ENCODE data around the gene TM2D1.
A peak's percentile ranks its signal among the peaks of the same experiment; 100 is the strongest.

TM2D1 gene

DNA sequence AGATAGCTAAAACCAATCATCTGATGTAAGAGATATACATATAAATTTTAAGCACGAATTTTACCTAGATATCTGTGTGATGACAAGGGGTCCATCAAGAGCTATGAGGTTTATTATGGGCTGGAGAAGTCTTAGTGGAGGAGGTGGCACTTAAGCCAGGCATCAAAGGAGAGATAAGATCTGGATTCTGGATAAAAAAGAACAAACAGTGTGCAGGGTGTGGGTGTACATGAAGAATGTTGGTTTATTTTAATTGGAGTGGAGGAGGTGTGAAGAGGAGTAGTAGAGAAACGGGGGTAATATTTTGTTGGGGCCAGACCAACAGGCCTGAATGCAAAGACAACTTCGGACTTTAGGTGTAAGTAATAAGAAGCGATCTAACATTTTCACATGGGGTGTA is 80.6 kb downstream of the TM2D1 start:
- DNase-seq (ENCODE audit: low read depth) = no peak

DNA sequence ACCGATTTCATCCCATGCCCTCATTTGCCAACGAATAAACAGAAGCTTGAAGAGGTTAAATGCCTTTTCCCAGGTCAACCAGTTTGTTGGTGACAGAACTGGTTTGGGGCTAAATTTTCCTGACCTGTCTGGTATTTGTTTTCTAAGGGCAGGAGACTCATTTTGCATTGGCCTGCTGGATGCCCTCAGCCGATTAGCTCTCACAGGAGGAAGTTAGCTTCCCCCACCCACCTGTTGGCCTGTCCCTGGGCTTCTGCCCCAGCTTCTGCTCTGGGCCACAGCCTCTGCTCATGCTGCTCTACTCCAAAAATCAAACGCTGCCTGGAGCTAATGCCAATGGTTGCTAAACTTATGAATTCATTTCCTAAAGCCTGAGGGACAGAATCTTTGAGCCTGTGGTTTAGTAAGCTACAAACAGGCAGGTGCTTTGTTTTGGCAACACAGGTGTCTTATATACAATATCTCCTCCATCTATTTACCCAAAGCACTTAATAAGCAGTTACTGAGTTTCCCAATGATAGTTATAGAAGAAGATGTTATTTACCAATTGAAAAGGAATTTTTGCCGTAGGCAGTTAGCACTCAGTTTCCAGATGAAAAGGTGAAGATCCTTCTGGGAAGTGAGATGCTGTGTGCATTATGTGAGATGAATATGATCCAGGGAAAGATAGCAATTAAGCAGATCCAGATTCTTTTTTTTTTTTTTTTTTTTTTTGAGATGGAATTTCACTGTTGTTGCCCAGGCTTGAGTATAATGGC is 82.3 kb downstream of the TM2D1 start:
- no peak for DNase-seq (ENCODE audit: low read depth)

DNA sequence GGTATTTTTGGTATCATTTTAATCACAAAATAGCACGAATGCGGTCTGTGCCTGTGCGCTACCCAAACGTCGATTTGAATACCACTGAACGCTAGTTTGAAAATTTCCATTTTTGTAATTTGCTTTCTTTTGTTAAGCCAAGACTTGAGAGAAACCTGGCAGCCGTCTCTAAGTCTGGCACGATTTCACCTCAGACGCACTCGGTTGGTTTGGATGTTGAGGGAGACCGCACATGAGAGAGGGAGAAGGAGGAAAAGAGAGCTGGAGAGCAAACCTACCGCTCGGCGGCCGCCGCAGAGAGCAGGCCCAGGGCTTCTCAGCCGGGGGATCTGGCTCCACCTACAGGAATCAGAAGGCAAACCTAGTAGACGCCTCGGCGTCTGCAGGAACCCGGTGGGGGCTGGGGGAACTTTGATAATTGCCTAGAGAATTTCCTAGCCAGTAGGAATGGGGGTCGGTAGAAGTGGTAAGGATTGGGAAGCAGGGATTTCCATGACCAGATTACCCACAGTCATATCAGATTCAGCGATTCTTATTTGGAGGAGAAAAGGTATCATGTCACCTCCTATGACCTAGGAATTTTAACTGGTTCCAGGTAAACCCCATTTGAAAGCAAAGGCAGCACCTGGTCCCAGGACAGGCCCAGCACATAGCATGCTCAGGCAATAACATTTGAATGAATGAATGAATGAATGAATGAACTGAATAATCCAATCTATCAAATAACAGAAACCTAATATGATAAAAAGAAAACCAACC is 83.2 kb downstream of the TM2D1 start:
- DNase-seq (ENCODE audit: low read depth) = peak; percentile 39

DNA sequence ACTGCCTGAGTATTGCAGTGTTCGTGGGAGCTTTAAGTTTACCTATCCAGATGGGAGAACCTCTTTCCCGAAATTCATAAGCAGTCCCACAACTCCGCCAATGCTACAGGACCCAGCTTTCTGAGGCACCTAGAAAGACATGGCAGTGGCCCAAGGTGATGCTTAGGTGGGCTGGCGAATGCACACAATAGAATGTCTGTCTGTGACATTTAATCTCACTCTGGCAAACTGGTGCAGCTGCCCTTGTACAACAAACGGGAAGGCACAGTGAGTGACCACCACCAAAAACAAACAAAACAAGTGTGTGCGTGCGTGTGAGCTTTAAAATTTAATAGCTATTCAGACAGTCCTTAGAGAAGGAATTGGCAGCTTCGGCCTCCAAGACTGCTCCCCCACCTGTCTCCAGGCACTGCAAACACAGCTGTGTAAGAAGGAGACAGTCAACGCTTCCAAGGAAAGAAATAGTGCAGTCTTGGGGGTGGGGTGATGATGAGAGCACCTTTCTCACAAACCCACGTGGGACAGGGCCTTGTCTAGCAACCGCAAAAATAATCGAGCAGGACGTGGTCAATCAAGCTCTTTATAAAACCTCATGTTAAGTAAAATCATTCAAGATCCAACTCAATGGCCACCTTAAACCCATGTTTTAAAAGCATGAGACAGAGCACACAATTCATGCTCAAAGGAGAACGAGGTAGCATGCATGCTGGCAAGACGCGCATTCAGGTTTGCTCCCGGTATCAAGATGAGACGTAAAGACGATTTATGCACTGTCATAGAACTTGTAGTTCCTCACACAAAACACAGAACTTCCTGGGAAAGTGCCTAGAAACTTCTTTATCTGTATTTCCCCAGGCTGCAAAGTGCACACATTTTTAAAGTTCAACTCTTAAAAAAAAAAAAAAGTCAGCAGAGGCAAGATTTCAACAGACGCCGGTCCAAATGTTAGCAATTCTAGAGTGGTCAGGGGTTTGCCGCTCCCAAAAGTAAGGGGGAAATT is 84.1 kb downstream of the TM2D1 start:
- DNase-seq (ENCODE audit: low read depth) = no peak

DNA sequence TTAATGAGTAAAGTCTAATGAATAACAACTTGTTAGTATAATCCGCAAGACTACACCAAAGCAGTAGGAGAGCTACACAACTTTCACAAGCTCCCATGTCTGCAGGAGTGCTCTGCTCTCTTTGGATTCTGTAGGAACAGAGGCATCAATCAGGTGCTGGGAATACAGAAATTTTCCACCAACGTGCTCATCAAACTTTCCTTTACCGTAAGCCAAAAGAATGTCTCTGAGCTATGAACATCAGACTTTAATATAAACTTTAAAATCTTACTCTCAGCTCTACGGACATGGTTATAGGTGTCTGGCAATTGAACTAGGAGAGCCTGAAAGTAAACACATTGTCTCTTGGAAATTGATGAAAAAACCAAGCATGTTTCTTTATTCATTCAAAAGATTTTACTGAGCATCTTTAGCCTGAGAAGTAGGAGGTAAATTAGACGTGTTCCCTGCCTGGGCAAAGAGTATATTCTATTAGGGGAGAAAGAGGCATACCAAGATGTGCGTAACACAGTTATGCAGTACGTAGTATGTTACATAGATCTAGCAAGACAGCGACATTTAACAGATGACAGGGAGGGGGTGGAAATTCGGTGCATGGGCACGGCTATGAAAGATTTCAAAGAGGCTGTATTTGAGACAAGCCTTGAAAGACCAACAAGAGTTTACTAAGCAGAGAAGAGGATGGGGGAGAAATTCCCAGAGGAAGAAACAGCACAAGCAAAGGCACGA is 85.2 kb downstream of the TM2D1 start:
- DNase-seq (ENCODE audit: low read depth) = no peak

DNA sequence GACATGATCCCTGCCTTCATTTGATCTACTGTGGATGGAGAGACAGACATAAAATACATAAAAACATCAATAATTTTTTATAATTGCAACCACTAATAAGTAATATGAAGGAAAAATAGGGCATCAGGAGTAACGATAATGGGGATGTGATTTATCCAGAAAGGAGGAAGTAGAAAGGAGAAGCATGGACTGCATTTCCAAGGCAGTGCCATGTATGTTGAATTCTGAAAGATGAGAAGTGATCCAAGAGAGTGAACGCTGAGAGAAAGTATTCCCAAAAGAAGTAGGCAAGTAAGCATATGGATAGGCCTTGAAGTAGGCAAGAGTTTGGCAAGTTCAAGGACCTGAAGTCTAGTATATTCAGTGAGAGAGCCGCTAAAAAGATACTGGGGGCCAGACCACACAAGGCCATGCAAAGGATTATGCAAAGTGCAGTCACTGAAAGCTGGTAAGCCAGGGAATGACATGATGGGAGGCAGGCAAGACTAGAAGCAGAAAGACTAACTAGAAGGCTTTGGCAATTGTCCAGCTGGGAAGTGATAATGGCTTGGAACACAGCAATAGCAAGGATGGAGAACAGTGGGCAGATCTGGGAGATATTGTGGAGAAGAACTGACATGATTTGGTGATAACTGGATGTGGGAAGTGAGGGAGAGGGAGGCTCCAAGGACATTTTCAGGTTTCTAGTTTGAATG is 85.9 kb downstream of the TM2D1 start:
- no peak for DNase-seq (ENCODE audit: low read depth)

DNA sequence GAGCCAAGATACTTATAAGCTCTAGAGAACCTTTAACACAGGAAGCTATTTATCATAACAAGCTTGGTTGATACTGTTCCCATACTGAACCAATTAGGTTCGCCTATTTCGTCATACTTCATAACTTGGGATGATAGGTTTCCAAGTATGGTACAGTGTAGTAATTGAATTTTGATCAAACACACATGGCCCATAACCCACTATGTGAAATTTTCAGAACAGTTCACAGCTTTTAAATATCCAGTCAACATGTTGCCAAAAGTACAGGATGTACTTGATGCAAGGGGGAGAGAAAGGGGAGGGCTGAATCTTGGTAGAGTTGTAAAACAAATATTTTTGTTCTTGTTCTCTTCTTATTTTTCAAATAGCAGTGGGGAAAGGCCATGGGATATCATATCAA is 86.6 kb downstream of the TM2D1 start:
- no peak for DNase-seq (ENCODE audit: low read depth)

DNA sequence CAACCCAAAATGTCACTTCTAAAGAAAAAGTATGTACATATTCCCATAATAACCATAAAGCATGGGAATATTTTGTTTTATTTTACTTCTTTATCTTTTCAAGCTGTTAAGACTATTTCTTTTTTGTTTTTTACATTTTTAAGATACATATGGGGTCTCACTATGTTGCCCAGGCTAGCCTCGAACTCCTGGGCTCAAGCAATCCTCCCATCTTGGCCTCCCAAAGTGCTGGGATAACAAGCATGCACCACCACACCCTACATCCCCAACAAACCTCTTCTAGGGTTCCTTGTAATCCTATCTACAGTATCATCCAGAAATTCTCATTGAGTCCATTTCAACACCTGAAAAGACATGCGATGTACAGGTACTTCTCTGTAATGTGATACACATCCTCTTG is 87.5 kb downstream of the TM2D1 start:
- DNase-seq (ENCODE audit: low read depth) = no peak

DNA sequence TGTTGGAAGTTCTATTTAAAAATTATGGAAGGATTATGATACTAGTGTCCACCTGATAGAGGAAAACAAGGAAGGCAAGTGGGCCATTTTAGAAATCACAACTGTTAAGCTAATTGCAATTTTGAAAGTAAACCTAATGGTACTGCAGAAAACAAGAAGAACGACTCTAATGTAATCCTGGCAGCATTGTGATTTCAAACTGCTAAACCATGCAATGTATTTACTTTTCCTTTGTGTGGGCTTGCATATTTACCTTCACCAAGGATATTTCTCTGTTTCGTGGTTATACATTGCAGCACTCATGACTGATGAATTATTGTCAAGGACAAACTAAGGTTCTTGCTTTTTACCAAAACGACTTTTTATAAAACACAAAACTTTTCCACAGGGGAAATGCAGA is 88.1 kb downstream of the TM2D1 start:
- DNase-seq (ENCODE audit: low read depth) = no peak

DNA sequence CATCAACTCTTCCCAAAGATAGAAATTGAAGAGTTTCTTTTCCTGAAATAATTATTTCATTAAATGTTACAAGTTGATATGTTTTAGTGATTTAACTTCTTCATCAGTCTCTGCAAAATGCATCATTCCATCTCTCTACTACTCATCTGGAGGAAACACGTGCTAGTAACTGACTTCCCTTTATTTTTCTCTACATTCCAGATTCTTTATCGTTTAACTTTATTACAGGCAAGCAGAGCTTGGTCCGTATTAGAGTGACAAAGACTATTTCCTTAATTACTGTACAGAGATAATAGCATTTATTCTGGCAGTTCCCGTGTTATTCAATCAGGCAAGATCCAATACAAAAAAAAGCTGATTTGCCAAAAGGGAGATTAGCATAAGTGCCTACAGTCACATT is 88.6 kb downstream of the TM2D1 start:
- no peak for DNase-seq (ENCODE audit: low read depth)

DNA sequence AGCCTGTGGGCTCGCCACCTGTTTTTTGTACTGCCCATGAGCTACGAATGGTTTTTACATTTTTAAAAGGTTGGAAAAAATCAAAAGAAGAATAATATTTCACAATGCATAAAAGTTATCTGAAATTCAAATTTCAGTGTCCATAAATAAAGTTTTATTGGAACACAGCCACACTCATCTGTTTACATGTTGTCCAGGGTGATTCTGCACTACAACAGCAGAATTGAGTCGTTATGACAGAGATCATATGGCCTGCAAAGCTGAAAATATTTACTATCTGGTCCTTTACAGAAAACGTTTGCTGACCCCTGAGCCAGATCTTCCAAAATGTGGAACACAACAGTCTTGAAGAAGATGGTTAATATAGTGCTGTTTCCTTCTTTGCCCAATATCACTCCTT is 89.4 kb downstream of the TM2D1 start:
- DNase-seq (ENCODE audit: low read depth) = no peak

DNA sequence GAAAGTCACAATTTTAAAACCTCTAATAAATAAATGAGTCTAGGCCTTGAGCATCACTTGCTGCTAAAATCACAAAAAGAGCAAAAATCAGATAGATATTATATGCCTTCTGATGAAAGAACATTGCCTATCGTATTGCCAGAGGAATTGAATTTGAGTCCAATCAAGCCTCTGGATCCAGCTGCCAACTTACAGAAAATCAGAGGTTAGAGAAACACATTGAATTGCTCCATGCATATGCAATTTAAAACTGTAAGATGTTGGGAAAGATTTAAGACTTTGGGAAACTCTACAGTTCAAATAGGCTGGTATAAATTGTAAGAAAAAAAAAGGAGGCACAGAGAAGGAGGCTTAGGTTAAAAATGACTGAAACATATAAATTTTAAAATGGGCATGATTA is 93.5 kb downstream of the TM2D1 start:
- no peak for DNase-seq (ENCODE audit: low read depth)

Measured in stimulated activated CD8-positive, alpha-beta memory T cell treated with anti-CD3 and anti-CD28 coated beads, Interleukin-4, amount 100 ng/mL, for 24 hours (primary cell).